Sigmoid colon (tissue), 4 donors: ENCODE data around the gene GARNL3.
A peak's percentile ranks its signal among the peaks of the same experiment; 100 is the strongest.

Experiments used
- CTCF ChIP-seq, 4 experiments: fragments of 450-650 bp in 3 of 4; fragments of 200-600 bp in 1 of 4; IDR thresholded peaks; one replicate each; pipeline ENCODE4 v1.5.1; 2016 to 2019; ENCODE audit warnings: antibody characterized with exemption in 4 of 4, mild to moderate bottlenecking in 3 of 4, moderate library complexity in 2 of 4
- EP300 ChIP-seq, 4 donors: sonication (generic); formaldehyde crosslinking; IDR thresholded peaks; one replicate each; pipeline ENCODE4 v1.6.1; 2017; ENCODE audit warnings: antibody characterized with exemption in 4 of 4
- POLR2A ChIP-seq, 2 donors: fragments of 450-650 bp; IDR thresholded peaks; one replicate each; pipeline ENCODE4 v1.6.1; 2016; ENCODE audit warnings: antibody characterized with exemption in 2 of 2, mild to moderate bottlenecking in 2 of 2, moderate library complexity in 2 of 2
- POLR2AphosphoS5 ChIP-seq, 4 donors: sonication (generic); formaldehyde crosslinking; IDR thresholded peaks; one replicate each; pipeline ENCODE4 v1.6.1; 2017; ENCODE audit warnings: antibody characterized with exemption in 4 of 4

DNA sequence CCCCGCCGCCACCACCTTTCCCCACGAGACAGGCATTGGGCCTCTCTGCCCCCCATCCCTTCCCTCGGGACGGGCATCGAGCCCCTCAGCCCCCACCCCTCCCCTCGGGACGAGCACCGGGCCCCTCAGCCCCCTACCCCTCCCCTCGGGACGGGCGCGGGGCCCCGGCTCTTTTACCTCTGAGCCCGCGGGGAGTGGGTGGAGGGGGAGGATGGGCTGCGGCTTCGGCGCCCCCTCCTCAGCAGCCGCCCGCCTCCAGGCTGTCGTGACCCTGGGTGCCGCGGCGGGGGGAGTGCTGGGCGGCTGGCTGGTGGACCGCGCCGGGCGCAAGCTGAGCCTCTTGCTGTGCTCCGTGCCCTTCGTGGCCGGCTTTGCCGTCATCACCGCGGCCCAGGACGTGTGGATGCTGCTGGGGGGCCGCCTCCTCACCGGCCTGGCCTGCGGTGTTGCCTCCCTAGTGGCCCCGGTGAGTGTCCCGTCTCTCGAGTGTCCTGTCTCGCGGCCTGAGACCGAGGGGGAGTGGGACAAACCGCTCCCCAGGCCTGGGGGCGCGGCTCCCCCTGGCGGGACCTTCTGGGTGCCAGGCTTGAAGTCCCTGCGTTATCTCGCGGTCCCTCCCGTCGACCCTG, 133.2 kb downstream of the GARNL3 start:
- TF ChIP-seq EP300 (IDR thresholded peaks at IDR 0.05) (no peak), CTCF (IDR thresholded peaks at IDR 0.05) (peak in 3 of 4 experiments; percentile 13 to 37 (median 23)), POLR2AphosphoS5 (IDR thresholded peaks at IDR 0.05) (peak in 1 of 4 donors; percentile 11), POLR2A (IDR thresholded peaks at IDR 0.05) (no peak)
